Upper lobe of left lung (tissue), 4 donors: ENCODE measurements around the gene PRMT2.

Source experiments
- POLR2A ChIP-seq, 4 donors: fragments of 450-650 bp; IDR thresholded peaks; one replicate each; pipeline ENCODE4 v1.5.1; 2016 to 2017; ENCODE audit warnings: antibody characterized with exemption in 4 of 4, mild to moderate bottlenecking in 2 of 4
- POLR2AphosphoS5 ChIP-seq, 2 donors: sonication (generic); formaldehyde crosslinking; IDR thresholded peaks; one replicate each; pipeline ENCODE4 v1.5.1; 2017; ENCODE audit warnings: antibody characterized with exemption in 2 of 2
- TF ChIP-seq, protein P1 (sequence below), 6 experiments: fragments of 450-650 bp in 4 of 6; fragments of 200-600 bp in 2 of 6; sonication (generic) in 2 of 6; IDR thresholded peaks; one replicate each; pipeline ENCODE4 v1.5.1; 2016 to 2019; ENCODE audit warnings: antibody characterized with exemption in 6 of 6

DNA sequence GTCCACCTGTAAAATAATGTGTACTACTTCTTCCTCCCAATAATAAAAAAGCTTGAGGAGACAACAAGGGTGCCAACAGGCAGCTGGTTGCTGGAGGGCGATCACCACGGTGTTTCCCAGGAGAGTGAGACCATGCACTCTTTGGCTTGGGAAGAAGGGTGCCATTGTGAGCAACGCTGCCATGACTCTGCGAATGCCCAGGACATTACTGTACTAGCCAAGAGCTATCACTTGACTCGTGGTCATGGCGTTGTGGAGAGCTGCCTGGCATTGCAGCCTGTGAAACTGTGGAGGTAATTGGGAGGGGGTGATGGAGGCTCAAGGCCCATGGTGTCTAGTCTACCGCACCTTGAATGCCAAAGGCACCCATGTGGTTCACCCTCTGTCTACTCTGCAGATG is 14.6 kb upstream of the PRMT2 start:
- TF ChIP-seq, protein P1, sequence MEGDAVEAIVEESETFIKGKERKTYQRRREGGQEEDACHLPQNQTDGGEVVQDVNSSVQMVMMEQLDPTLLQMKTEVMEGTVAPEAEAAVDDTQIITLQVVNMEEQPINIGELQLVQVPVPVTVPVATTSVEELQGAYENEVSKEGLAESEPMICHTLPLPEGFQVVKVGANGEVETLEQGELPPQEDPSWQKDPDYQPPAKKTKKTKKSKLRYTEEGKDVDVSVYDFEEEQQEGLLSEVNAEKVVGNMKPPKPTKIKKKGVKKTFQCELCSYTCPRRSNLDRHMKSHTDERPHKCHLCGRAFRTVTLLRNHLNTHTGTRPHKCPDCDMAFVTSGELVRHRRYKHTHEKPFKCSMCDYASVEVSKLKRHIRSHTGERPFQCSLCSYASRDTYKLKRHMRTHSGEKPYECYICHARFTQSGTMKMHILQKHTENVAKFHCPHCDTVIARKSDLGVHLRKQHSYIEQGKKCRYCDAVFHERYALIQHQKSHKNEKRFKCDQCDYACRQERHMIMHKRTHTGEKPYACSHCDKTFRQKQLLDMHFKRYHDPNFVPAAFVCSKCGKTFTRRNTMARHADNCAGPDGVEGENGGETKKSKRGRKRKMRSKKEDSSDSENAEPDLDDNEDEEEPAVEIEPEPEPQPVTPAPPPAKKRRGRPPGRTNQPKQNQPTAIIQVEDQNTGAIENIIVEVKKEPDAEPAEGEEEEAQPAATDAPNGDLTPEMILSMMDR (IDR thresholded peaks at IDR 0.05), result no peak
- TF ChIP-seq POLR2AphosphoS5 (IDR thresholded peaks at IDR 0.05) (no peak), POLR2A (IDR thresholded peaks at IDR 0.05) (no peak)
